ENCODE data around the gene RFX4.

DNA sequence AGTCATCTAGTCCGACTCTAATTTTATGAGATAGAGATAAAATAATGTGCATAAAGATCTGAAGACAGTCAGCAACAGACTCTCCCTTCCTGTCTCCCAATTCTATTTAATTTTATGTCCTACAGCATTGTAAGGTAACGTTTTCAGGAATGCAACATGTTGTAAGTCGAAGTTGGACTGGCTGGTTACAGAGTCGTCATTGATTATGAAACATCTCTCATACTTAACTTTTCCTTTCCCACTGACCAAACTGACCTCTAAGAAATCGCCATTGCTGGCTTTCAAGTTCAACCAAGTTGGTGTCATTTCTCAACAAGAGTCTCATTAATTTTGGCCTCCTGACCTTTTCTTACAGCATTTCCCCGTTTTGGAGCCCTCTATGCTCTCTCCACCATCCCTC lies 186.7 kb downstream of the RFX4 start:
- TF ChIP-seq, protein P1, sequence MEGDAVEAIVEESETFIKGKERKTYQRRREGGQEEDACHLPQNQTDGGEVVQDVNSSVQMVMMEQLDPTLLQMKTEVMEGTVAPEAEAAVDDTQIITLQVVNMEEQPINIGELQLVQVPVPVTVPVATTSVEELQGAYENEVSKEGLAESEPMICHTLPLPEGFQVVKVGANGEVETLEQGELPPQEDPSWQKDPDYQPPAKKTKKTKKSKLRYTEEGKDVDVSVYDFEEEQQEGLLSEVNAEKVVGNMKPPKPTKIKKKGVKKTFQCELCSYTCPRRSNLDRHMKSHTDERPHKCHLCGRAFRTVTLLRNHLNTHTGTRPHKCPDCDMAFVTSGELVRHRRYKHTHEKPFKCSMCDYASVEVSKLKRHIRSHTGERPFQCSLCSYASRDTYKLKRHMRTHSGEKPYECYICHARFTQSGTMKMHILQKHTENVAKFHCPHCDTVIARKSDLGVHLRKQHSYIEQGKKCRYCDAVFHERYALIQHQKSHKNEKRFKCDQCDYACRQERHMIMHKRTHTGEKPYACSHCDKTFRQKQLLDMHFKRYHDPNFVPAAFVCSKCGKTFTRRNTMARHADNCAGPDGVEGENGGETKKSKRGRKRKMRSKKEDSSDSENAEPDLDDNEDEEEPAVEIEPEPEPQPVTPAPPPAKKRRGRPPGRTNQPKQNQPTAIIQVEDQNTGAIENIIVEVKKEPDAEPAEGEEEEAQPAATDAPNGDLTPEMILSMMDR (IDR thresholded peaks at IDR 0.05): no peak
- no peak for TF ChIP-seq POLR2A (IDR thresholded peaks at IDR 0.05; ENCODE audit: low read length)
- no peak for TF ChIP-seq RFX5 (IDR thresholded peaks at IDR 0.05)
- TF ChIP-seq SMC3 (IDR thresholded peaks at IDR 0.05): no peak

Data from A549 (cell line).